HUDEP-2 (cell line): ENCODE measurements around the gene MSL1.
"Not testable (repeated sequence)": the region's sequence is repeated elsewhere in the genome, so short reads cannot be mapped to it uniquely, and the experiment has no call there.

ENCODE experiments used
- DNase-seq, 76 experiments: peaks; one replicate each; lab custom pipeline; 2025; ENCODE audit not compliant: unreplicated experiment in 76 of 76; lab: John Stamatoyannopoulos, UW

The MSL1 gene

GRCh38 chr17:40122999-40123810 lies 1.4 kb downstream of the MSL1 start:
- DNase-seq, result peak in 25 of 76 experiments; percentile 9 to 55 (median 23)

DNA sequence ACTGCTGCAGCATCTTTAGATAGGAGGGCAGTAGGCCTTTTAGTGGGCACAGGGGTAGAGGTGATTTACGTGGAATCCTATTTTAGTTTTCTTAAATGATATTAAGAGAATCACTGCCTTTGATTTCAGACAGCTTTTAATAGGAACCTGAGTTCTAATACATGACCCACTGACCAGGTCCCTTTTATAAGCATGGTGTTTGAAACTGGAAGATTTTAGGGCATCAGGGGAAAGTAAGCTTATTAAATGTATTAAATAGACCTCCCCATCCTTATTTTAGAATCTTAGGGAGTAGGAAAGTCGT lies 2.0 kb downstream of the MSL1 start:
- no peak for DNase-seq

GRCh38 chr17:40124279-40125141 lies 2.7 kb downstream of the MSL1 start:
- DNase-seq, result peak in 3 of 76 experiments; percentile 2 to 10 (median 5)

GRCh38 chr17:40129498-40129897 lies 7.7 kb downstream of the MSL1 start:
- DNase-seq, result peak in 1 of 76 experiments; percentile 4

- DNase-seq, result no peak
These were observed 8.7 kb downstream of the MSL1 start for GRCh38 chr17:40130352-40131042.

DNA sequence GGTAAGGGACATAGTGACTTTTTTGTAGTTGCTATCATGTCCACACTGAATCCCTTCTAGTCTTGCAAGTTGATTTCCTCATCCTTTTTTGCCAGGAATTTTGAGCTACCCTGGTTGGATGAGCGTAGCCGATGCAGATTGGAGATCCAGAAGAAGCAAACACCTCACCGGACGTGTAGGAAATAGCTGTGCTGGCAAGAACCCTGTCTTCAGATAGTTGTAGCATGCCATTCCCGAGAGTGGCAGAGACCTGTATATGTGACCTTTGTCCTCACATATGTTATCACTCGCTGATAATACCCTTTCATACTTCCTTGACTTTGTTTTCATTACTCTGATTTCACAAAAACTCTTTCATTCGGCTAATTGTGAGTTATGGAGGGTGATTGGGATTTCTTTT lies 12.4 kb downstream of the MSL1 start:
- no peak for DNase-seq

DNA sequence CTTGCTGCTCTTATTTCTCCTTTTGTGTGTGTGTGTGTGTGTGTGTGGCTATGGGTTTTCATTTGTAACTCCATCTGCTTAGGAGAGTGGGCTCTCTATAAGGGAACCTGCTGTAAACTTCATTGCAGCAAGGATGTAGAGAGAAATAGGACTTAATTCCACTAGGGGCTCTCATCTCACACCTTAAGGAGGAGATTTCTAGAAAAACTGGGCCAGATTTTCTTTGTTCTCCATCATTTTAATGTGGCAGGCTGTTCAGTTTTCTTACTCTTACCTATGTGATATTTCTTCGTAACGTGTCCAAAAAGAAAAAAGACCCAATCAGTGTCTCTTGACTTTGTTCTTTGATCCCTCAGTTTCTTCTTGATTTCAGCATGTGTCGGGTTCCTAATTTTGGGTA lies 14.0 kb downstream of the MSL1 start:
- DNase-seq, result no peak

GRCh38 chr17:40139566-40140058 lies 17.8 kb downstream of the MSL1 start:
- DNase-seq, result peak in 8 of 76 experiments; percentile 19 to 57 (median 46)

DNA sequence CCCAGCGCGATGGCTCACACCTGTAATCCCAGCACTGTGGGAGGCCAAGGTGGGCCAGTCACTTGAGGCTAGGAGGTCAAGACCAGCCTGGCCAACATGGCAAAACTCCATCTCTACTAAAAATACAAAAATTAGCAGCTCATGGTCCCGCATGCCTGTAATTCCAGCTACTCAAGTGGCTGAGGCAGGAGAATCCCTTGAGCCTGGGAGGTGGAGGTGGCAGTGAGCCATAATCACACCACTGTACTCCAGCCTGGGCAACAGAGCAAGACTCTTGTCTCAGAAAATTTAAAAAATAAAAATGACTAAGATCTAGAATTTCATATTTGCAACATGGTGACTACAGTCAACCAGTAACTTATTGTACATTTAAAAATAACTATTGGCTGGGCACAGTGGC lies 21.4 kb downstream of the MSL1 start:
- DNase-seq, result not testable (repeated sequence)

- no peak for DNase-seq
These were observed 23.7 kb downstream of the MSL1 start for GRCh38 chr17:40145476-40145875.

DNA sequence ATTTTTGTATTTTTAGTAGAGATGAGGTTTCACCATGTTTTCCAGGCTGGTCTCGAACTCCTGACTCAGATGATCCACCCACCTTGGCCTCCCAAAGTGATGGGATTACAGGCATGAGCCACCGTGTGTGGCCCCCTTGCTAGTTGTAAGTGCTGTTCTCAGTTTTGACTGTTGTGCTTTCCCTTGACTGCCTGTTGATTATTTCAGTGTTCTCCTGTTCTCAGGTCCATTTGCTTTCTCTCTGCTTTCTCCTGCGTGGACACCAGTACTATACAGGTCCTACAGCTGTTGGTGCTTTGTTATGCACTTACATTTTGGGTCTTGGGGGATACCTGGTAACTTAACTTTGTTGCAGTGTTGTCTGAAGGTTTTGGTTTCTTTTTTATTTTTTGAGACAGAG lies 26.8 kb downstream of the MSL1 start:
- DNase-seq, result no peak

DNA sequence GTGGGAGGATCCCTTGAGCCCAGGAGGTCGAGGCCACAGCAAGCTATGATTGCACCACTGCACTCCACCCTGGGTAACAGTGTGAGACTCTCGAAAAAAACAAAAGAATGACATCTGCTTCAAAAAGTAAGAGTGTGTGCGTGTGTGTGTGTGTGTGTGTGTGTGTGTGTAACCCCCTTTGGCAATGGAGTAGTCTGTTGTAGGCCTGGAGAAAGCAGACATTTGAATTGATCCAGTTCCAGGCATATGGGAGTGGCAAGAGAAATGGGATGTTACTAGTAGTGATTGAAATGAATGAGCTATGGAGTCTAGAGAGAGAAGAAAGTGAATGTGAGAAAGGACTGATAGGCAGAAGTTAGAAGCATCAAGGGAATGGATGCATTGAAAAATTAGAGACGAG lies 28.5 kb downstream of the MSL1 start:
- no peak for DNase-seq

DNA sequence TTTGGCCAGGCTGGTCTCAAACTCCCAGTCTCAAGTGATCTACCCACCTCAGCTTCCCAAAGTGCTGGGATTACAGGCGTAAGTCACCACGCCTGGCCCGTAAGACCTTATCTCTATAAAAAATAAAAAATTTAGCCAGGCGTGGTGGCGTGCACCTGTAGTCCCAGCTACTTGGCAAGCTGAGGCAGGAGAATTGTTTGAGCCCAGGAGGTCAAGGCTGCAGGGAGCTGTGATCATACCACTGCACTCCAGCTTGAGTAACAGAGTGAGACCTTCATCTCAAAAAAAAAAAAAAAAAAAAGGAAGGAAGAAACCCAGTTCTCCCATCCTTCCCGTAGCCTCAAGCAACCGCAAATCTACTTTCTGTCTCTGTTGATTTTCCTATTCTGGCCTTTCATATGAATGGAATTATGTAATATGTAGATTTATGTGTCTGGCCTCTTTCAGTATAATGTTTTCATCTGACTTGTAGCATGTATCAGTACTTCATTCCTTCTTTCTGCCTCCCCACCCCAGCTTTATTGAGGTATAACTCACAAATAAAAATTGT lies 29.7 kb downstream of the MSL1 start:
- DNase-seq, result no peak

GRCh38 chr17:40153603-40154236 lies 31.9 kb downstream of the MSL1 start:
- DNase-seq, result no peak

GRCh38 chr17:40157973-40158372 lies 36.2 kb downstream of the MSL1 start:
- DNase-seq, result no peak

GRCh38 chr17:40158438-40159013 lies 36.8 kb downstream of the MSL1 start:
- no peak for DNase-seq

GRCh38 chr17:40159456-40159855 lies 37.7 kb downstream of the MSL1 start:
- DNase-seq, result no peak

DNA sequence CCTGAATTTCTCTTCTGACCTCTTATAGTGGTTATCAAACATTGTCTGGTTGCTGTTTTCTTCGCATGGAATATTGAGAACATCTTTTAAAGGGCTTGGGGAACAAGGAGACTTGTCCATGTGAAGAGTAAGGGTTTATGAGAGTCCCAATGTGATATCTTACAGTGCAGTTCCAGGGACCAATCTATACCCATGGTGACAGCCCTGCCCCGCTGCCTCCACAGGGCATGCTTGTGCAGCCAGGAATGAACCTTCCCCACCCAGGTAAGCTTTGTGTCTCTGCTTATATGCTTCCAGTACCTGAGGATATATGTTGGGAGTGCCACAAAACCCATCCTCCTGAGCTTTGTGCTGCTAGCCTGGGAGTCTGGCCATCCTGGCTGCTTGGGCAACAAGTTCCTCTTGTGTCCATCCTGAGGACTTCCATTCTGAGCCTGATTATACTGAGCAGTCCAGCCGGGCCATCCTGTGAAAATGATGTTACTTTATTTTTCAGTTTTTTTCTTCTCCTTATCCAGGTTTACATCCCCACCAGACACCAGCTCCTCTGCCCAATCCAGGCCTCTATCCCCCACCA lies 46.0 kb downstream of the MSL1 start:
- DNase-seq, result no peak

DNA sequence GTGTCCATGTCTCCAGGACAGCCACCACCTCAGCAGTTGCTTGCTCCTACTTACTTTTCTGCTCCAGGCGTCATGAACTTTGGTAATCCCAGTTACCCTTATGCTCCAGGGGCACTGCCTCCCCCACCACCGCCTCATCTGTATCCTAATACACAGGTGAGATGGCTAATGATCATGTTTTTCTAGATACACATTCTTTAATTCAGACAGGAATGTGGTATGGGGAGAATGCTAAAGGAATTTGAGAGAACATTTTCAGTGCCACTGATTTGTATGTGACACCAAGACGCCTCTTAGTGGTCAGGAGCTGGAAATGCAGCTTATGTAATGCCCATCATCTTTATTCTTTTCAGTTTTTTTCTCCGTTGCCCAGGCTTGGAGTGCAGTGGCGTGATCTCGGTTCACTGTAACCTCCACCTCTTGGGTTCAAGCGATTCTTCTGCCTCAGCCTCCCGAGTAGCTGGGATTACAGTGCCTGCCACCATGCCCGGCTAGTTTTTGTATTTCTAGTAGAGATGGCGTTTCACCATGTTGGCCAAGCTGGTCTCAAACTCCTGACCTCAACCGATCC lies 46.6 kb downstream of the MSL1 start:
- DNase-seq, result peak in 21 of 76 experiments; percentile 1 to 62 (median 29)
